GM21825 (cell line): ENCODE data around the gene POLR3H.

Experiments
- ATAC-seq: cut with Tn5 transposase; IDR thresholded peaks from one replicate; pipeline ENCODE4 v1.9.1; 2021; ENCODE audit warnings: mild to moderate bottlenecking, moderate library complexity; ENCODE audit not compliant: unreplicated experiment

The POLR3H gene

GRCh38 chr22:41539146-41540005 is 4.9 kb downstream of the POLR3H start:
- ATAC-seq: no peak

GRCh38 chr22:41538583-41538982 is 5.7 kb downstream of the POLR3H start:
- no peak for ATAC-seq

GRCh38 chr22:41537203-41537602 is 7.1 kb downstream of the POLR3H start:
- ATAC-seq: no peak

GRCh38 chr22:41535244-41535643 is 9.0 kb downstream of the POLR3H start:
- no peak for ATAC-seq

- ATAC-seq: no peak
These were observed 10.1 kb downstream of the POLR3H start for GRCh38 chr22:41534219-41534618.

- no peak for ATAC-seq
These were observed 11.1 kb downstream of the POLR3H start for GRCh38 chr22:41532908-41533825.

GRCh38 chr22:41531715-41532477 is 12.4 kb downstream of the POLR3H start:
- ATAC-seq: no peak

GRCh38 chr22:41530890-41531714 is 13.2 kb downstream of the POLR3H start:
- ATAC-seq: no peak

- ATAC-seq: no peak
These were observed 15.2 kb downstream of the POLR3H start for GRCh38 chr22:41528938-41529561.

GRCh38 chr22:41528132-41528766 is 16.0 kb downstream of the POLR3H start:
- no peak for ATAC-seq

GRCh38 chr22:41526830-41527799 is 17.2 kb downstream of the POLR3H start:
- no peak for ATAC-seq

GRCh38 chr22:41526226-41526829 is 17.9 kb downstream of the POLR3H start:
- no peak for ATAC-seq

- ATAC-seq: no peak
These were observed 18.6 kb downstream of the POLR3H start for GRCh38 chr22:41525450-41526225.

- no peak for ATAC-seq
These were observed 19.3 kb downstream of the POLR3H start for GRCh38 chr22:41524809-41525449.

GRCh38 chr22:41524251-41524661 is 20.0 kb downstream of the POLR3H start:
- no peak for ATAC-seq

- no peak for ATAC-seq
These were observed 20.6 kb downstream of the POLR3H start for GRCh38 chr22:41523464-41524221.
